GM12865 (cell line): Measurements from ENCODE around the gene POLR2F.
"Not testable (repeated sequence)": the region's sequence is repeated elsewhere in the genome, so short reads cannot be mapped to it uniquely, and the experiment has no call there.

ENCODE experiments used
- DNase-seq: peaks from one replicate; pipeline ENCODE4 v3.0.0; 2010; ENCODE audit warnings: low read depth
- H3K4me3 ChIP-seq: 2 replicates; pipeline ENCODE4 v1.5.1; 2011; ENCODE audit warnings: mild to moderate bottlenecking, low read depth, low read length, control low read depth
- TF ChIP-seq, protein P1 (sequence below): IDR thresholded peaks from 2 replicates; pipeline ENCODE4 v1.5.1; 2011; ENCODE audit warnings: low read length, control low read depth, low read depth, inconsistent platforms; ENCODE audit not compliant: insufficient read depth; ENCODE audit errors: missing control alignments

Gene POLR2F

DNA sequence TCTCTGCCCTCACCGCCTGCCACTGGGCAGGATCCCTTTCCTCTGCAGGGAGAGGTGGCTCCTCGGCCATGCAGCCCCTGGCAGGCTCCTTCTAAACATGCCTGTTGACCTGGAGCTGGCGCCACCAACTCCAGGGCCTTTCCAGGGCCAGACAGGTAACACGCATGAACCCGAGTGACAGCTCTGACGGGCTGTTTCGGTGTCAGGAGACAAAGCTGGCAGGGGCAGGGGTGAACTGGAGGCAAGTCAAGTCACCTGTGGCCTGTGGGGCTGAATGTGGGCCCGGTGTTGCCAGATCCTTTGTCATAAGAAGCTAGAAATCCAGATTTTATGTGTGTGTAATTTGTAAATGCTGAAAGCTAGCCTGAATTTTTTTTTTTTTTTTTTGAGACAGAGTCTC is 11.4 kb upstream of the POLR2F start:
- no peak overlapping the region for H3K4me3 ChIP-seq
- DNase-seq, result no peak
- TF ChIP-seq, protein P1, sequence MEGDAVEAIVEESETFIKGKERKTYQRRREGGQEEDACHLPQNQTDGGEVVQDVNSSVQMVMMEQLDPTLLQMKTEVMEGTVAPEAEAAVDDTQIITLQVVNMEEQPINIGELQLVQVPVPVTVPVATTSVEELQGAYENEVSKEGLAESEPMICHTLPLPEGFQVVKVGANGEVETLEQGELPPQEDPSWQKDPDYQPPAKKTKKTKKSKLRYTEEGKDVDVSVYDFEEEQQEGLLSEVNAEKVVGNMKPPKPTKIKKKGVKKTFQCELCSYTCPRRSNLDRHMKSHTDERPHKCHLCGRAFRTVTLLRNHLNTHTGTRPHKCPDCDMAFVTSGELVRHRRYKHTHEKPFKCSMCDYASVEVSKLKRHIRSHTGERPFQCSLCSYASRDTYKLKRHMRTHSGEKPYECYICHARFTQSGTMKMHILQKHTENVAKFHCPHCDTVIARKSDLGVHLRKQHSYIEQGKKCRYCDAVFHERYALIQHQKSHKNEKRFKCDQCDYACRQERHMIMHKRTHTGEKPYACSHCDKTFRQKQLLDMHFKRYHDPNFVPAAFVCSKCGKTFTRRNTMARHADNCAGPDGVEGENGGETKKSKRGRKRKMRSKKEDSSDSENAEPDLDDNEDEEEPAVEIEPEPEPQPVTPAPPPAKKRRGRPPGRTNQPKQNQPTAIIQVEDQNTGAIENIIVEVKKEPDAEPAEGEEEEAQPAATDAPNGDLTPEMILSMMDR, result no peak

DNA sequence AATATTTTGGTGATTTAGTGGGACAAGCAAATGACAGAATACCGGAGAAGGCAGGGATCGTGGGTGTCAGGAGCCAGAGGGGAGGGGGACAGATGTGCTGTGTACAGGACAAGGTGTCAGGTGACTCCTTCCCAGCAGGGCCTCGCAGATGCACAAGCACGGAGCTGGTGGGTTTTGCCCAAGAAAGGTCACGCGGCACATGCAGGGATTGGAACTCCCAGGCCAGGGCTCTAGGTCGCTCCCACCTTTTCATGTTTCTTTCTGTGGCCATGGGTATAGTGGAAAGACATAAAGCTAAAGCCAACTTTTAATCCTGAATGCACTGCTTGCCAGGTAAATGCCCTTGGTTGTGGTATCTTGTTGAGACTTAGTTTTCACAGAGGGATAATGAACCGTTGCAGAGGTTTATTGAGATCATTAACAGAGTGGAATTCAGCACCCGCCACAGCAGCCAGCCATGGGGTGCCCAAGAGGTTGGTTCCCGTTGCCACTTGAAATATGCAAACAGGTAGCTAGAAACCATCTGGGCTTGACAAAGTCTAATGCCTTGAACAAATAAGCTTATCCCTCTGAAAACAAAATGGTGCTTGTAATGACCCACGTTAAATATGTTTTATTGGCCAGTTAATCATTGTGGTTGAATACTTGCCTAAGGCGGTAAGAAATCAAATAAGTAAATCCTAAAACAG is 10.2 kb upstream of the POLR2F start:
- DNase-seq, result no peak
- TF ChIP-seq, protein P1, result no peak
- no peak overlapping the region for H3K4me3 ChIP-seq

DNA sequence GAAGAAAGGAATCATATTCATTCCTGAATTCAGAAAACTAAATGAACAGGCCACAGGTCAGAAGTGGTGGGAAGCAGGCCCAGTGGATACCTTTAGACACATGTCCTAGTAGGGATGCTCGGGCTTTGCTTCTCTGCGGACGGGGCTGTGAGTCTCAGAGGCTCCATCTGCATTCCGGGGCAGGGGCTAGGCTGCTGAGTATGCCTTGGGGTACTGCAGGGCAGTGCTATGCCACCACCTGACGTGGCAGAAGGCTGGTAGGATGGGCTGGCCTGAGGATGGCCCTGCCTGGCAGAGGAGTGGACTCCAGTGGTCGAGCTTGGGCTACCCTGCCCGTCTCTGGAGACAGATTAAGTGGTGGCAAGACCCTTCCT is 9.7 kb upstream of the POLR2F start:
- TF ChIP-seq, protein P1, result no peak
- no peak for DNase-seq

DNA sequence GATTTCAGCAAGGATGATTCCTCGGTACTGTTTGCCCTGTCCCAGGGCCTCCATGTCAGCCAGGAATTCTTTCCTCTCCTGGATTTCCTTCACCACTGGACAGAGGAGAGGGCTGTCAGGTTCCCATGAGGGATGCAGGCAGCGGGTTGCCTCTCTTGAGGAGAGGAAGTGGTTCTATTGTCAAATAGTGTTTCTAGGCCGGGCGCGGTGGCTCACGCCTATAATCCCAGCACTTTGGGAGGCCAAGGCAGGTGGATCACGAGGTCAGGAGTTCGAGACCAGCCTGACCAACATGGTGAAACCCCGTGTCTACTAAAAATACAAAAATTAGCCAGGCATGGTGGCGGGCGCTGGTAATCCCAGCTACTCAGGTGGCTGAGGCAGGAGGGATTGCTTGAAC is 9.1 kb upstream of the POLR2F start:
- DNase-seq, H3K4me3 ChIP-seq: not testable (repeated sequence)

More for the DNA sequence above, 9.7 kb upstream of the POLR2F start:
- H3K4me3 ChIP-seq, result no peak overlapping the region

DNA sequence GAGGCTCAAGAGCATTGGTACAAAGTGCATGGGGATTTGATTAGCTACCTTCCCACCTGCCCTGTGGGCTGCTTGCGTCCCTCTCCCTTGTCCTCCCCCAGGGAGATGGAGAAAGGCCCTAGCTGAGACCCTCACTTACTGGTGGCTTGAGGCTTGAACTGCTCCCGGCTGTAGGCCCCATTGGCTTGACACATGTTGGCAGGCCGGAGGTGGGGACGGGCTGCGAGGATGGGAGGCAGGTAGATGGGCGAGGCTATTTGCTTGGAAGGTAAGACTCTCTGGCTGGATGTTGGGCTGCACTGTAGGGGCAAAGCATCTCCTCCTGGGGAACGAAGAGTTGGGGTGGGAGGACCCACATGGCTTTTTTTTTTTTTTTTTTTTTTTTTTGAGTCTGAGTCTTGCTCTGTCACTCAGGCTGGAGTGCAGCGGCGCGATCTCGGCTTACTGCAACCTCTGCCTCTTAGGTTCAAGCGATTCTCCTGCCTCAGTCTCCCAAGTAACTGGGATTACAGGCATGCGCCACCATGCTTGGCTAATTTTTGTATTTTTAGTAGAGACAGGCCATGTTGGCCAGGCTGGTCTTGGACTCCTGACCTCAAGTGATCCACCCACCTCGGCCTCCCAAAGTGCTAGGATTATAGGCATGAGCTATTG is 6.2 kb upstream of the POLR2F start:
- not testable (repeated sequence) for H3K4me3 ChIP-seq, DNase-seq

DNA sequence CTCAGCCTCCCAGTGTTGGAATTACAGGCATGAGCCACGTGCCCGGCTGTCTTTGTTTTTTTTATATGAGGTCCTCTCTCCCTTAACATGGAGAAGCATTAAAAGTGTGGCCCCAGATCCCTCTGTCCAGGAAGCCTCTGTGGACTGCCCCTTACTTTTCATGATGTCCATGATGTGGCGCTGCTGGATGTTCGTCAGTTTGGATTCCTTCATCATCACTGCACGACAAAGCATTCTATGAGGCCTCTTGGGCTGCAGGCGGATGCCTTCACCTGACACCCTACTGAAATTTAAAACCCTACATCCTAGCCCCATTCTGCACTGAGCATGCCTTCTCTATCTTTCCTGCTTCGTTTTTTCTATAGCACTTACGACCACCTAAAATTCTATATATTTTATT is 2.2 kb upstream of the POLR2F start:
- no peak overlapping the region for H3K4me3 ChIP-seq
- TF ChIP-seq, protein P1, result no peak
- no peak for DNase-seq

DNA sequence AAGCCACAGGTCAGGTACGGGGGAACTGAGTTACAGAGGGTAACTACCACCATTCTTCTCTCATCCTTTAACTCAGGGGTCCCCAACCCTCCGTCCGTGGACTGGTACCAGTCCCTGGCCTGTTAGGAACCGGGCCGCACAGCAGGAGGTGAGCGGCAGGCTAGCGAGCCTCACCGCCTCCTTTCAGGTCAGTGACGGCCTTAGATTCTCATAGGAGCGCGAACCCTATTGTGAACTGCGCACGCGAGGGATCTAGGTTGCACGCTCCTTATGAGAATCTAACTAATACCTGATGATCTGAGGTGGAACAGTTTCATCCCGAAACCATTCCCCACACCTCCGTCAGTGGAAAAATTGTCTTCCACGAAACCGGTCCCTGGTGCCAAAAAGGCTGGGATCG is 870 bp upstream of the POLR2F start:
- peak overlapping the region; percentile 91 for H3K4me3 ChIP-seq
- not testable (repeated sequence) for DNase-seq

DNA sequence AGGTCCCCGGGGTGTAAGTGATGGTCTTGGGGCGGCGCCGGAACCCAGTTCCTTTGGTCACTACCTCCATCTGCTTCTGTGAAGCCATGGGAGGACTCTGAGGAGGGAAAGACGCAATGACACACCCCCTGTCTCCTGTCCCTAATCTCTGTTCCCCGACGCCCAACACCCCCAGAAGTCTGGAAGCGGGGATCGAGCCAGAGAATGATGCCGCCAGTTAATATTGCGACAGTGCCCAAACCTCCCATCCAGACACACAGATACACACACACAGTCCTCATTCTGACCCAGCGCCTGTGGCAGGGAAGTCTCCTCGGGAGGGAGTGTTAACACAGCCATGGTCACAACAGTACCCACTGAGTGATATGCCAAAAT is 450 bp upstream of the POLR2F start:
- DNase-seq, result no peak
- H3K4me3 ChIP-seq, result peak overlapping the region; percentile 91
- TF ChIP-seq, protein P1, result no peak
